Measurements from ENCODE around the gene ADAMTSL5. TPM values are rescaled to one million over a fixed set of nuclear protein-coding genes. Genes with fewer than 3 reads are reported as not detected.

ADAMTSL5 gene
- total RNA-seq, 4 donors from 2014 or later: 13.5 to 20.8 (median 18.8) TPM

DNA sequence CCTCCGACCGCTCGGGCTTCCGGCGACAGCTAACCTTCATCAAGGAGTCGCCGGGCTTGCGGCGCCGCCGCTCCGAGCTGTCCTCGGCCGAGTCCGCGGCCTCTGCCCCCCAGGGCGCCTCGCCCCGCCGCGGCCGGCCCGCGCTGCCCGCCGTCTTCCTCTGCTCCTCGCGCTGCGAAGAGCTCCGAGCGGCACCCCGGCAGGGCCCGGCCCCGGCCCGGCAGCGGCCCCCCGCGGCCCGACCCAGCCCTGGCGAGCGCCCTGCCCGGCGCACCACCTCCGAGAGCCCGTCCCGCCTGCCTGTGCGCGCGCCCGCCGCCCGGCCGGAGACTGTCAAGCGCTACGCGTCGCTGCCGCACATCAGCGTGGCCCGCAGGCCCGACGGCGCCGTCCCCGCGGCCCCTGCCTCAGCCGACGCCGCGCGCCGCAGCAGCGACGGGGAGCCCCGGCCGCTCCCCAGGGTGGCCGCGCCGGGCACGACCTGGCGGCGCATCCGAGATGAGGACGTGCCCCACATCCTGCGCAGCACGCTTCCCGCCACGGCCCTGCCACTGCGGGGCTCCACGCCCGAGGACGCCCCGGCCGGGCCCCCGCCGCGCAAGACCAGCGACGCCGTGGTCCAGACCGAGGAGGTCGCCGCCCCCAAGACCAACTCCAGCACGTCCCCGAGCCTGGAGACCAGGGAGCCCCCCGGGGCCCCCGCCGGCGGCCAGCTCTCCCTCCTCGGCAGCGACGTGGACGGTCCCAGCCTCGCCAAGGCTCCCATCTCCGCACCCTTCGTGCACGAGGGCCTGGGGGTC, 43.4 kb downstream of the ADAMTSL5 start:
- Histone ChIP-seq H3K36me3 (peaks cover 0 to 3% (median 0%) of the 10 kb centered on the region in 3 donors), H3K27me3 (peaks cover 33 to 100% (median 45%) of the 10 kb centered on the region in 4 donors), H3K4me3 (peak overlapping the region; percentile 24 to 63 (median 36)), H3K9me3 (no peaks in the 10 kb centered on the region), H3K4me1 (peaks cover 52 to 83% (median 61%) of the 10 kb centered on the region in 3 donors), H3K27ac (no peak overlapping the region)
- DNase-seq: no peak
- TF ChIP-seq POLR2A (IDR thresholded peaks at IDR 0.05): no peak
- TF ChIP-seq, protein P1, sequence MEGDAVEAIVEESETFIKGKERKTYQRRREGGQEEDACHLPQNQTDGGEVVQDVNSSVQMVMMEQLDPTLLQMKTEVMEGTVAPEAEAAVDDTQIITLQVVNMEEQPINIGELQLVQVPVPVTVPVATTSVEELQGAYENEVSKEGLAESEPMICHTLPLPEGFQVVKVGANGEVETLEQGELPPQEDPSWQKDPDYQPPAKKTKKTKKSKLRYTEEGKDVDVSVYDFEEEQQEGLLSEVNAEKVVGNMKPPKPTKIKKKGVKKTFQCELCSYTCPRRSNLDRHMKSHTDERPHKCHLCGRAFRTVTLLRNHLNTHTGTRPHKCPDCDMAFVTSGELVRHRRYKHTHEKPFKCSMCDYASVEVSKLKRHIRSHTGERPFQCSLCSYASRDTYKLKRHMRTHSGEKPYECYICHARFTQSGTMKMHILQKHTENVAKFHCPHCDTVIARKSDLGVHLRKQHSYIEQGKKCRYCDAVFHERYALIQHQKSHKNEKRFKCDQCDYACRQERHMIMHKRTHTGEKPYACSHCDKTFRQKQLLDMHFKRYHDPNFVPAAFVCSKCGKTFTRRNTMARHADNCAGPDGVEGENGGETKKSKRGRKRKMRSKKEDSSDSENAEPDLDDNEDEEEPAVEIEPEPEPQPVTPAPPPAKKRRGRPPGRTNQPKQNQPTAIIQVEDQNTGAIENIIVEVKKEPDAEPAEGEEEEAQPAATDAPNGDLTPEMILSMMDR (IDR thresholded peaks at IDR 0.05): no peak
- intact Hi-C loops (cut with DNase I): no loop called here
- WGBS, 2 donors: no CpG with 5 or more reads among the region's 117 CpGs

DNA sequence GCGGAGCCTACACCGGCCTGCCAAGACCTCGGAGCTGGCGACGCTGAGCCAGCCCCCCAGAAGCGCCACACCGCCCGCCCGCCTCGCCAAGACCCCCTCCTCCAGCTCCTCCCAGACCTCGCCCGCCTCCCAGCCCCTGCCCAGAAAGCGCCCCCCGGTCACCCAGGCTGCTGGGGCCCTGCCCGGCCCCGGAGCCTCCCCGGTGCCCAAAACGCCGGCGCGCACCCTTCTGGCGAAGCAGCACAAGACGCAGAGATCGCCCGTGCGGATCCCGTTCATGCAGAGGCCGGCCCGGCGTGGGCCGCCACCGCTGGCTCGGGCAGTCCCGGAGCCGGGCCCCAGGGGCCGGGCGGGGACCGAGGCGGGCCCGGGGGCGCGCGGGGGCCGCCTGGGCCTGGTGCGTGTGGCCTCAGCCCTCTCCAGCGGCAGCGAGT, 44.0 kb downstream of the ADAMTSL5 start:
- DNase-seq: no peak
- WGBS, 2 donors: no CpG with 5 or more reads among the region's 47 CpGs
- Histone ChIP-seq H3K9me3 (no peaks in the 10 kb centered on the region), H3K27ac (no peak overlapping the region), H3K4me1 (peaks cover 52 to 83% (median 61%) of the 10 kb centered on the region in 3 donors), H3K4me3 (peak overlapping the region; percentile 10 to 63 (median 36)), H3K27me3 (peaks cover 33 to 100% (median 45%) of the 10 kb centered on the region in 4 donors), H3K36me3 (no peaks in the 10 kb centered on the region)
- intact Hi-C loops (cut with DNase I): no loop called here
- TF ChIP-seq POLR2A (IDR thresholded peaks at IDR 0.05): no peak
- TF ChIP-seq, protein P1 (IDR thresholded peaks at IDR 0.05): no peak

DNA sequence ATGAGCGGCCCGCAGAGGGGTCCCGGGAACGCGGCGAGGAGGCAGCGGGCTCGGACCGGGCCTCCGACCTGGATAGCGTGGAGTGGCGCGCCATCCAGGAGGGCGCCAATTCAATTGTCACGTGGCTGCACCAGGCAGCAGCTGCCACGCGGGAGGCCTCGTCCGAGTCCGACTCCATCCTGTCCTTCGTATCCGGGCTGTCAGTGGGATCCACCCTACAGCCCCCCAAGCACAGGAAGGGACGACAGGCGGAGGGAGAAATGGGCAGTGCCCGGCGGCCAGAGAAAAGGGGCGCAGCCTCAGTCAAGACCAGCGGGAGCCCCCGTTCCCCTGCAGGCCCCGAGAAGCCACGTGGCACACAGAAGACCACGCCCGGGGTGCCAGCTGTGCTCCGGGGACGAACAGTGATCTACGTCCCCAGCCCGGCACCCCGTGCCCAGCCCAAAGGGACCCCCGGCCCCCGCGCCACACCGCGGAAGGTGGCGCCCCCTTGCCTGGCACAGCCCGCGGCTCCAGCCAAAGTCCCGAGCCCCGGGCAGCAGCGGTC, 44.5 kb downstream of the ADAMTSL5 start:
- Histone ChIP-seq H3K4me3 (peak overlapping the region in 3 of 4 donors; percentile 25 to 63 (median 47)), H3K27me3 (peaks cover 33 to 97% (median 45%) of the 10 kb centered on the region in 4 donors)

DNA sequence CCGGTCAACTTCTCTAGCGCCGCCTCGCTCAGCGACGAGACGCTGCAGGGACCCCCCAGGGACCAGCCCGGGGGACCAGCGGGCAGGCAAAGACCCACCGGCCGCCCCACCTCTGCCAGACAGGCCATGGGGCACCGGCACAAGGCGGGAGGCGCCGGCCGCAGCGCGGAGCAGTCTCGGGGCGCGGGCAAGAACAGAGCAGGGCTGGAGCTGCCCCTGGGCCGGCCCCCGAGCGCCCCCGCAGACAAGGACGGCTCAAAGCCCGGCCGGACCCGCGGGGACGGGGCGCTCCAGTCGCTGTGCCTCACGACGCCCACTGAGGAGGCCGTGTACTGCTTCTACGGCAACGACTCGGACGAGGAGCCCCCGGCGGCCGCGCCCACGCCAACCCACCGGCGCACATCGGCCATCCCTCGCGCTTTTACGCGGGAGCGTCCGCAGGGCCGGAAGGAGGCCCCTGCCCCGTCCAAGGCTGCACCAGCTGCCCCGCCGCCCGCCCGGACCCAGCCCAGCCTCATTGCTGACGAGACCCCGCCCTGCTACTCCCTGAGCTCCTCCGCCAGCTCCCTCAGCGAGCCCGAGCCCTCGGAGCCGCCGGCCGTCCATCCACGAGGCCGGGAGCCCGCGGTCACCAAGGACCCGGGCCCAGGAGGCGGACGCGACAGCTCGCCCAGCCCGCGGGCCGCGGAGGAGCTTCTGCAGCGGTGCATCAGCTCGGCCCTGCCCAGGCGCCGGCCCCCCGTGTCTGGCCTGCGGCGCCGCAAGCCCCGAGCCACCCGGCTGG, 45.1 kb downstream of the ADAMTSL5 start:
- peak overlapping the region in 2 of 4 donors; percentile 47 to 63 for H3K4me3 ChIP-seq
- peaks cover 33 to 90% (median 41%) of the 10 kb centered on the region in 4 donors for H3K27me3 ChIP-seq
- intact Hi-C loops (cut with DNase I): no loop called here
- H3K27ac ChIP-seq: no peak overlapping the region
- WGBS, 2 donors: 3% methylated on average over 6 of the region's 92 CpGs; no CpG with 5 or more reads in 1 of the 2 donors
- no peak for DNase-seq
- H3K36me3 ChIP-seq: no peaks in the 10 kb centered on the region
- peaks cover 52 to 78% (median 61%) of the 10 kb centered on the region in 3 donors for H3K4me1 ChIP-seq
- no peaks in the 10 kb centered on the region for H3K9me3 ChIP-seq
- TF ChIP-seq POLR2A (IDR thresholded peaks at IDR 0.05): no peak
- TF ChIP-seq, protein P1 (IDR thresholded peaks at IDR 0.05): no peak

More for the DNA sequence above, 44.5 kb downstream of the ADAMTSL5 start:
- no peaks in the 10 kb centered on the region for H3K36me3 ChIP-seq
- no peak for DNase-seq
- no peak for TF ChIP-seq POLR2A (IDR thresholded peaks at IDR 0.05)
- TF ChIP-seq, protein P1 (IDR thresholded peaks at IDR 0.05): no peak
- intact Hi-C loops (cut with DNase I): no loop called here
- peaks cover 52 to 83% (median 61%) of the 10 kb centered on the region in 3 donors for H3K4me1 ChIP-seq
- H3K27ac ChIP-seq: no peak overlapping the region
- H3K9me3 ChIP-seq: no peaks in the 10 kb centered on the region
- 4% methylated on average over 15 of the region's 49 CpGs; no CpG with 5 or more reads in 1 of the 2 donors for WGBS, 2 donors

Measured in esophagus squamous epithelium (tissue), 5 donors.